HG03378 (cell line): ENCODE measurements around the gene ADCY10.
A peak's percentile ranks its signal among the peaks of the same experiment; 100 is the strongest.
"Not testable (repeated sequence)": the region's sequence is repeated elsewhere in the genome, so short reads cannot be mapped to it uniquely, and the experiment has no call there.

ENCODE experiments used
- ATAC-seq: cut with Tn5 transposase; IDR thresholded peaks from one replicate; pipeline ENCODE4 v1.9.1; 2021; ENCODE audit warnings: mild to moderate bottlenecking, moderate library complexity; ENCODE audit not compliant: unreplicated experiment

The ADCY10 gene

GRCh38 chr1:167819849-167820683 is 93.9 kb downstream of the ADCY10 start:
- ATAC-seq: no peak

DNA sequence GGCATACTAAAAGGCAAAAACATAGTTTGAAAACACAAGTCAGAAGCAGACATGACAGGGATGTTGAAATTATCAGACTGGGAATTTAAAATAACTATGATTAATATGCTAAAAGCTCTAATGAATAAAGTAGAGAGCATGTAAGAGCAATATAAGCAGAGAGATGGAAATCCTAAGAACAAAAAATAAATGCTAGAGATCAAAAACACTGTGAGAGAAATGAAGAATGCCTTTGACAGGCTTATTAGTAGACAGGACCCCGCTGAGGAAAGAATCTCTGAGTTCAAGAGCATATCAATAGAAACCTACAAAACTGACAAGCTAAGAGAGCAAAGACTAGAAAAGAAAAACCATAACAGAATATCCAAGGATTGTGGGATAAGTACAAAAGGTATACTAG is 98.3 kb downstream of the ADCY10 start:
- no peak for ATAC-seq

- ATAC-seq: no peak
These were observed 101.0 kb downstream of the ADCY10 start for GRCh38 chr1:167812972-167813371.

GRCh38 chr1:167808690-167809089 is 105.2 kb downstream of the ADCY10 start:
- ATAC-seq: no peak

DNA sequence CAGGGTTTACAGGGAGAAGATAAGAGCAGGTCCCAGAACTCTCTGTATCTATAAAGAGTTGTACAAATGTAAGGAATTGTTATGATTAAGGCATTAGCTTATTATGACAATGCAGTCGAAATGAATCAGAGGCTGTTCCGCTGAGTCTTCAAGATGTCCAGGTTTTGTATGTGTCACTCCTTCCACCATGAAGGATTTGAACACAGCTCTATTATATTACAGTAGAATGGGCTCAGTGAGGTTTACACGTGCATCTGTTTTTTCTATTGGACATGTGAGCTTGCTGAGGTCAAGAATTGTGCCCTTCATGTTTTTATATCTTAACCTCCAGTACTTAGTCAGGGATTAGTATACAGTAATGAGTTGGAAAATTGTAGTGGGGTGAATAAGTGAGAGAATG is 105.8 kb downstream of the ADCY10 start:
- ATAC-seq: no peak

DNA sequence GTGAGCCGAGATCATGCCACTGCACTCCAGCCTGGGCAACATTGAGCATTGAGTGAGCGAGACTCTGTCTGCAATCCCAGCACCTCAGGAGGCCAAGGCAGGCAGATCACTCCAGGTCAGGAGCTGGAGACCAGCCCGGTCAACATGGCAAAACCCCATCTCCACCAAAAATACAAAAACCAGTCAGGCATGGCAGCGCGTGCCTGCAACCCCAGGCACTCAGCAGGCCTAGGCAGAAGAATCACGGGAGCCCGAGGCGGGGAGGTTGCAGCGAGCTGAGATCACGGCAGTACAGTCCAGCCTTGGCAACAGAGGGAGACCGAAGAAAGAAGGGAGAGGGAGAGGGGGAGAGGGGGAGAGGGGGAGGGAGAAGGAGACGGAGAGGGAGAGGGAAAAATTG is 107.3 kb downstream of the ADCY10 start:
- not testable (repeated sequence) for ATAC-seq

- not testable (repeated sequence) for ATAC-seq
These were observed 107.7 kb downstream of the ADCY10 start for GRCh38 chr1:167806235-167806634.

DNA sequence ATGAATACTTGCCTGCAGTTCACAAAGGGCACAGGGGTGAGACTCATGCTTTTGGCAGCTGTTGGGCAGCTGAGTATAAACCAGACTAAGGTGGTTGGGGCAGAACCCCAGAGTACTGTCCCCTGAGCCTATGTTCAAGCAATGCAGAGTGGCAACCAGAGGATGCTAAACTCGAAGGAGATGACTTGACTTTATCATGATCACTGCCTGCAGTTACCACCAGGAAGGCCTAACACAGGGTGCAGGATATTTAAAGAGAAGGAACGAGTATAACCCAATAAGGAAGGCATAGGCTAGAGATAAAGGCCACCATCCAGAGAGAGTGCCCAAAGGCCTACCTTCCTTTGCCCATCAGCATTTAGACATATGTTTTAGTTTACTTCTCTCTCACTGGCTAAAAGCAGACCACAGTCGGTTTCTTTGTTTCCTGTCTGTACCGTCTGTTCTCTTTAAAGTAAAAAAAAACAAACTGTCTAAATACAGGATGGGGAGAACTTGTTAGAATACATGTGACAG is 108.8 kb downstream of the ADCY10 start:
- ATAC-seq: peak; percentile 40

DNA sequence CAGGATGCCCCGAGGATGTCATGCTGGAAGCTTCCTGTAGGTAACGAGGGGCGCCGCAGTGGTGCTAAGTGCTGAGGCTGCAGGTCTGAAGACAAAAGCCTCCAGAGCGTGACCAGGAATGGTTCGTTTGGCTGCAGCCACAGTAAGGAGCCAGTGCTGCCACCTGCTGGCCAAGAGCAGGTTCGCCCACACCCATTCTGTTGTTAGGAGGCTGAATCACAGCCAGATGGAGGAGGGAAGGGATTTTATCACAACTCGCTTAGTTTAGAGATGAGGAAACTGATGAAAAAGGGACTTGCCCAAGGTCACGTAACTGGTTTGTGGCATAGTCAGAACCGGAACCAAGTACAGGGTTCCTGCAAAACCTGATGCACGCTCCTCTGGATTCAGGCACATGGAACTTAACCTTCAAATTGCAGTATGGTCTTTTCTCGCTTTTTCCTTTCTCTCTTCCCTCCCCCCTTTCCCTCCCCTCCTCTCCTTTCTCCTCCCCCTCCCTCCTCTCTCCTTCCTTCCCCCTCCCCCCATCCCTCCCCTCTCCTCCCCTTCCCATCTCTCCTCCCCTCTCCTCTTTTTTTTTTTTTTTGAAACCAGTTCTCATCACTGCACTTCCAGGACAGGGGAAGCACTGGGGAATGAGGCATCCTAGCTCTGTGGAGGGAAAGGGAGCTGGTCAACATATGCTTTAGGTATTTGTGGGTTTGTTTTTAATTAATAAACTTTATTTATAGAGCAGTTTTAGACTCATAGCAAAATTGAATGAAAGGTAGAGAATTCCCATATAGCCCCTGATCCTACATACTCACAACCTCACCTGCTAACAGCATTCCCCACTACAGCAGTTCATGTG is 110.4 kb downstream of the ADCY10 start:
- ATAC-seq: peak; percentile 91

GRCh38 chr1:167802235-167802634 is 111.7 kb downstream of the ADCY10 start:
- ATAC-seq: no peak

DNA sequence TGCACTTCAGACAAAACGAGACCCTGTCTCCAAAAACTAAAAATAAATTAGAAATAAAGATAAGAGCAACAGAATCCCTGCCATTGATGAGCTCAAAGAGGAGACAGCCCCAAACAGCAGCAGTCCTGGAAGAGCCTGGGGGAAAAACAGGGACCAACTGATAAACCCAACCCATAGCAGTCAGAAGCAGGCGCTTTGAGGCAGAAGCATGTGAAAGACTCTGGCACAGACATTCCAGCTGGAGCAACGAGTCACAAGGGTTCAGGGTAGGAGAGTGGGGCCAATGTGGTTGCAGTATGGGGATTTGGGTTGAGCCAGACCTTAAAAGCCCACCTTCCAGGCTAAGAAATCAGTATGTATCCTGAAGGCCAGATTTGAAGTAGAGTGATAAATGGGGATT is 113.7 kb downstream of the ADCY10 start:
- ATAC-seq: no peak

- no peak for ATAC-seq
These were observed 114.2 kb downstream of the ADCY10 start for GRCh38 chr1:167799747-167800146.

- ATAC-seq: no peak
These were observed 115.0 kb downstream of the ADCY10 start for GRCh38 chr1:167798952-167799351.

- ATAC-seq: no peak
These were observed 116.9 kb downstream of the ADCY10 start for GRCh38 chr1:167797015-167797414.

DNA sequence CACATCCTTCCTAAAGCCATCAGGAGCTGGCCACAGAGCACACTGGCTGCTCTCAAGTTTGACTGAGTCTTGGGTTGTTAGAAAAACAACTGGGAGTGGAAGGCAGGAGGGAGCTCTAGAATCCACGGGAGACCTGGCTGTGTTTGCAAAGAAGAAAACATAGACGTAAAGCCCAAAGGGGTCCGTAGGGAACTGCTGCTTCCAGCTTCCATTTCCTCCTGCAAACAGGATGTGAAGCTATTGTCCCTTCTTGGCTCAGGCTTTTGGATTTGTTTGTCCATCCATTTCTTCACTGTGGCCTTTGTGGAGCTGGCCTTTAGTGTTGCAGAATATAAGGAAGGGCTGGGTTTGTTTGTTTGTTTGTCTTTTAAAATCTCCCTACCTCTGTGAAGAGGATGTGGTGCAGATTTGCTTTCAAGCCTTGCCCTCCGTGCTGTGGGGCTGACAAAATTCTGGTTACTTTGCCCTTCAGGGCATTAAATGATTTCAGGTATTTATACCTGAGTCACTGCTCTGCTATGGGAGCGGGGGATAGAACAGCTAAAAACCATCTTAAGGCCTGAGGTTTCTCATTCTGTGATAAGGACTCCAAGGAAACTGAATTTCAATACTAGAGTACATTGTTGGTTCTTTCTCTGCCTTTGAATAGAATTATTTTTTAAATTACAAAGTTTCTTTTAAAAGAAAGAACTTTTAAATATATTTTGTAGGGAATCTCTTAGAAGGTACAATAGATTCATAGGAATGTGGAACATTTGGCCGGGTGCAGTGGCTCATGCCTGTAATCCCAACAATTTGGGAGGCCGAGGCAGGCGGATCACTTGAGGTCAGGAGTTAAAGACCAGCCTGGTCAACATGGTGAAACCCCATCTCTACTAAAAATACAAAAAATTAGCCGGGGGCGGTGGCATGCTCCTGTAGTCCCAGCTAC is 117.9 kb downstream of the ADCY10 start:
- ATAC-seq: no peak

DNA sequence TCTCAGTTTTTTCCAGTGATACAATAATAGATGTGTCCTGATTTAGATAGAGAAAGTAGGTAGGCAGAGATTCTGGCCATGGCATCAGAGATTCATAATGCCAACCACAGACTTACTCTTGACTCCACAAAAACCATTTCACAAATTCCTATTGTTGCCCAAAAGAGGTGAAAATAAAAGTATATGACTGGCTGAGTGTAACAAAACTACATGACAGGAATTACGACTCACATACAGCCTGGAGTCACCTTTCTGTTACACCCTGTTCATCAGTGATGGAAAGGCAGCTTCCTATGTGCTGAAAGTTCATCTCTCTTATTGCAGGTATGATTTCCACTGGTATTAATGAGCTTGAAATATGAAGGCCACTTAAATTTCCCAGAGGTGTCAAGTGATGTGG is 119.9 kb downstream of the ADCY10 start:
- no peak for ATAC-seq

DNA sequence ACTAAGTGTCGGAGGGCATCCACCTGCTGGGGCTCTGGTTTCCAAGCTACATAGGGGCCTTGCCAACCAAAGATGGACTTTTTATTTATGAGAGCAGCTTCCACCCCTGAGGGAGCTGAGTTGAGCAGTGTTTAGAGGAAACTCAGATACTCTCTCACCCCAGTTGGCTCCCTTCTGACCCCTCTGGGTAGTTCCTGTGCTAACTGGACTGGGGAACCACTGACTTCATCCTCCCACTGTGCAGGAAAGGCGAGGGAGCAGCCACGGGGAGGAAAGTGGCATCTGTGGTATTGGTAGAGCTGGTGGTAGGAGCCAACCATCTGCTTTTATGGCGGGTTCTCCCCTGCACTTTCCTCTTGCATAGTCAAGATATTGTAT is 121.8 kb downstream of the ADCY10 start:
- ATAC-seq: no peak

DNA sequence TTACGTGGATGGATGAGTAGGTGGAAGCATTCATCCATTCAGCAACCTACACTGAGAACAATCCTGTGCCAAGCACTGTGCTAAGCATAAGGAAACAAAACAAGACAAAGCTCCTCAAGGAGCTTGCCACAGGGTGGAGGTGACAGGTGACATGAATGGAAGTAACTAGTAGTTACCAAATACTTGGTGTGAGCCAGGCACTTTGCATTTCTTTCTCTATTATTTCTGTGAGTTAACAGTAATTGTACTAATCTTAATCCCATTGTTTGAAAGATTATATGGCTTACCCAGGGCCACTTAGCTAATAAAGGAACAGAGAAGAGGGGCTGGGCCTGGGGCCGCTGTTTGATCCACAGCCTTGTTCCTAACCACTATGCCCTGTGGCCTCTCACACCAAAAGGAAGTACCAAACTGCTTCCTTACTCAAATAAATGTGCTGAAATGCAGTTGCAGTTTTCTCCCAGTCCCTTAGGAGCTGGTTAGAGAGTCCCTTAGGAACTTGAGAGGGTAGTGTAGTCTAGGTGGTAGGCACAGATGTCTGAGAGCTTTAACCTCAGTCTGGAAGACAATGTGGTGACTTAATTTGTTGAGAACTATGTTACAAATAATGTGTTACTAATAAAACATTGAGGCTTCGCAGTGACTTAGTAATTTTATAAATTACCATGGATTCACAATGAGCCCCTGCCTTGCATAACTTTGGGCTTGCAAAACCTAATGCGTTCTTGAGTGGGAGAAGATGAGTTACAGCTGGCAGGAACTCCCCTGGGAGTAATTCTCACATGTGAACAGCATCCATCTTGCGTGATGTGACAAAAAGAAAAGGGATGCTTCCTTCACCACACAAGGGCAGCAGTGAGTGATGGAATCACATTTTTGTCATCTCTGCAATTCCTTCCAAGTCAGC is 122.4 kb downstream of the ADCY10 start:
- no peak for ATAC-seq

- ATAC-seq: no peak
These were observed 123.8 kb downstream of the ADCY10 start for GRCh38 chr1:167790117-167790516.

GRCh38 chr1:167789501-167789900 is 124.4 kb downstream of the ADCY10 start:
- no peak for ATAC-seq
